Glomerular visceral epithelial cell (primary cell): Measurements from ENCODE around the gene PROSER3.

Experiments used
- DNase-seq: peaks from one replicate; pipeline ENCODE4 v3.0.0-alpha.2; 2016; ENCODE audit errors: extremely low spot score

PROSER3 gene

DNA sequence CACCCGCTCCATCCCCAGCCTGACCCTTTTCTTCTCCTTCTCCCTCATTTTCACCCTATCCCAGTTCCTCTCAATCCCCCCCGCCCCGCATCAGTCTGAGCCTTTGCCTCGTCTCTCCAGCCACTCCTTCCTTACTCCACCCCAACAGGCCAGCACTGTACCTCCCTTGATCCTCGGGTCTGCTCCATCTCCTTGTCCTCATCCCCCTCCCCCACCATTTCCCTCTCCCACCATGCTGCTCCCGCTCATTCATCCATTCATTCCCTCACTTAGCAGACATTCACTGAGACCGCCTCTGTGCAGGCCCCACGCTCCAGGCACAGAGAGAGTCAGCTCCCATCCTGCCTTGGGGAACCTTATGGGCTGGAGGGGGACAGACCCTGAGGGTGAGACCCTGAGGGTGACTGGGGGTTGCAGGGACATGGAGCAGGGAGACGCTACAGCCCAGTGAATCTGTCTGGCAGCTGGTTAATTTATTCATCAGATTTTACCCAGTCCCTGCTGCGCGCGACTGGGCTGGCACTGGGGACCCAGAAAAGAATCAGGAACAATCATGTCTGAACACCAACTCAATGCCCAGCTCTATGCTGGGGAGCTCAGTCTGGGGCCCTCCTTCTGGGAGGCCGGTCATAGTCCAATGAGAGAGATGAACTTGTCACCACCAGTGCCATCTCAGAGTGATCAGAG is 18.3 kb downstream of the PROSER3 start:
- no peak for DNase-seq

DNA sequence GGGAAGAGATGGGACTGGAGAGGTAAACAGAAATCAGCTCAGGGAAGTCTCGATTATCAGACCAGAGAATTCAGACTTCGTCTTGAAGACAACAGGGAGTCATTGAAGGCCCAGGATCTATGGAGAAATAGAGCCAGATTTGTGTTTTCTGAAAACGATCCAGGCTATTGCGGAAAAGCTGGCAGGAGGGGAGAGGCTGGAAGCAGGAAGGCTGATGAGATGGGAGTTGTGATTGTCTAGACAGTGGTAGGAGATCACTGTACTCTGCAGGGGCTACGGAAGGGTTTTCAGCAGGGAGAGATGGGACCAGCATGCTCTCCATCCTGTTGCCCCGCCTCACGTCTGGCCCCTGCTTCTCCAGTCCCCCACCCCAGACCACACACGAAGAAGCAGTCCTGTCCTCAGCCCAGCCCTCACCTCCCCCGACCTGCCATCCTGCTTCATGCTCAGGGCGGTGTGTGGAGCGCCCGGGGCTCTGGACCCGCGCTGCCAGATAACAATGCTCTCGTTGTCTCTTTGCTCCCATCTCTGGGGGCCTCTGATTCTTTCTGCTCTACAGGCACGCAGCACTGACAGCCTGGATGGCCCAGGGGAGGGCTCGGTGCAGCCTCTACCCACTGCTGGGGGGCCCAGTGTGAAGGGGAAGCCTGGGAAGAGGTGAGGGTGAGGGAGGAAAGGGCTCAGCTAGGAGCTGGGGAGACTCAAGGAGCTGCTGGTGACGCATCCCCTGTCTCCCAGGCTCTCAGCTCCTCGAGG is 19.3 kb downstream of the PROSER3 start:
- no peak for DNase-seq

DNA sequence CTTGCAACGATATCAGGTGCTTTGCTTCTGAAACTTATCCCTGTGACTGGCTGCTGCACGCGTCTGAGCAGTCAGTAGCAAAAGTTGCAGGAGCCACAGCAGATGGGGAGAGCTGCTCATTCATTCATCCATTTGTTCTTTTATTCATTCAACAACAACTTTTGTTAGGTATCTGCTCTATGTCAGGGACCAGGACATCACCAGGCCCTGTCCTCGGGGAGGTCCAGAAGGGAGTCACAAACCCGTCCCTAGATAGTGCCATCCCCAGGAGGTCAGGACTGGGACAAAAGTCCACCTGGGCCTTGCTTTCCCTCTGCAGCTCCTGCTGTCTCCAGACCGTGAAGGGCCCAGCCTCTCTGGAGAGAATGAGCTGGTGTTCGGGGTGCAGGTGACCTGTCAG is 20.0 kb downstream of the PROSER3 start:
- no peak for DNase-seq

DNA sequence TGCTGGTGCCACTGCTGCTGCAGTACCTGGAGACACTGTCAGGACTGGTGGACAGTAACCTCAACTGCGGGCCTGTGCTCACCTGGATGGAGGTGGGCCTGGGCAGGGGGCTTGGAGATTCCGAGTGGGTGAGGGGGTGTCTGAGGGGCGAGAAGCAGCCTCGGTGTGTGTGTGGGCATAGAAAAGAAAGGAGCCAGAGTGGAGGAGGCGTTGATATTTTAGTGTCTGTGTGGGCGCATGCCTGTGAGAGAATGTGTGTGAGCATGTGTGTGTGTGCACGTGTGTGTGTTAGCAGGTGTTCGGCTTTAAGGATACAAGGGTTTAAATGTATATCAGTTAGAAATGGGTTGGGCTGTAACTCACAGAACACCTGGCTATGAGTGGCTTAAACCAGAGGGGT is 21.1 kb downstream of the PROSER3 start:
- no peak for DNase-seq

DNA sequence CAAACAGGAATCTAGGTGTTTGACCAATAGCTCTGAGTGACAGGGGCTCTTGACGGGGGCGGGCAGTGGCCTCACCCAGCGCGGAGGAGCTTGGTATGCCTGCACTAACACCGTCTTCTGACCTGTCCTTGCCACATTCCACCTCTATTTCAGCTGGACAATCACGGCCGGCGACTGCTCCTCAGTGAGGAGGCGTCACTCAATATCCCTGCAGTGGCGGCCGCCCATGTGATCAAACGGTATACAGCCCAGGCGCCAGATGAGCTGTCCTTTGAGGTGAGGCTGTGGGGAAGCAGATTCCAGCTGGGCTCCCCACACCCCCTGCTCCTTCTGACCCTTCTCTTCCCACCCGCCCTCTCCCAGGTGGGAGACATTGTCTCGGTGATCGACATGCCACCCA is 22.1 kb downstream of the PROSER3 start:
- DNase-seq = no peak

DNA sequence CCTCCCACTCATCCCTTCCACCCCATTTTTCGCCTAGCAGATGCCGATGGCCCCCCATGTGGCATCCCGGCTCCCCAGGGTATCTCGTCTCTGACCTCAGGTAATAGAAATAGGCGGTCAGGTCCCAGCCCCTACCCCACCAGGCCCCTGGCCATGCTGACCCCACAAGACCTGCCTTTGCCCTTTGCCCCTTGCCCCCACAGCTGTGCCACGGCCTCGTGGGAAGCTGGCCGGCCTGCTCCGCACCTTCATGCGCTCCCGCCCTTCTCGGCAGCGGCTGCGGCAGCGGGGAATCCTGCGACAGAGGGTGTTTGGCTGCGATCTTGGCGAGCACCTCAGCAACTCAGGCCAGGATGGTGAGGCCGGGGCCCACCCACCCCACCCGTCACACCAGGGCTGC is 22.7 kb downstream of the PROSER3 start:
- no peak for DNase-seq

DNA sequence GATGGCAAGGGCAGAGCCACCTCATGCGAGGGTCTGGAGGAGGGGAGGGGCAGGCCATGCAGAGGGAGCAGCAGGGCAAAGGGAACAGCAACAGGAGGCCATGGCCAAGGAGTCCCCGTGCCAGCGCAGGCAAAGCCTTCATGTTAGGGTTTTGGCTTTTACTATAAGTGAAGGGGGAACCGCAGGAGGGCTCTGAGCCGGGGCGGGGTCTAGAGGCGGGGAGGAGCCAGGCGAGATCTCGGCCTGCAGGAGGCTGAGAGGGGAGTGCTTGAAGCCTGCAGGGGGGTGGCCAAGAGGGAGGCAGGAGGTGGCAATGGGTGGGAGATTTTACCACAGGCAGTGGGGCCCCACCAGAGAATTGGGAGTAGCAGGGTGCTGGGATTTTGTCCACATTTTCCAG is 23.7 kb downstream of the PROSER3 start:
- DNase-seq = no peak

DNA sequence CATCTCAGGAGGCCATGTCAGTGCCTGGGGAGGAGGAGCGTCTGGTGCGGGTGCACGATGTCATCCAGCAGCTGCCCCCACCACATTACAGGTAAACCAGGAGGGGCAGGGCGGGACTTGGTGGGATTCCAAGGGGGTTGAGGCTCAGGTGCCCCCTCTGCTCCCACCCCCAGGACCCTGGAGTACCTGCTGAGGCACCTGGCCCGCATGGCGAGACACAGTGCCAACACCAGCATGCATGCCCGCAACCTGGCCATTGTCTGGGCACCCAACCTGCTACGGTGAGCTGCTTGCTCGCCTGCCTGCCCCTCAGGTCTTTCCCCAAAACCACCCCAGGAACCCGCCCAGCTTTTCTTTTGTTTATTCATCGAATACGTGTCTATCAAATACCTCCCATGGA is 24.6 kb downstream of the PROSER3 start:
- DNase-seq = no peak

DNA sequence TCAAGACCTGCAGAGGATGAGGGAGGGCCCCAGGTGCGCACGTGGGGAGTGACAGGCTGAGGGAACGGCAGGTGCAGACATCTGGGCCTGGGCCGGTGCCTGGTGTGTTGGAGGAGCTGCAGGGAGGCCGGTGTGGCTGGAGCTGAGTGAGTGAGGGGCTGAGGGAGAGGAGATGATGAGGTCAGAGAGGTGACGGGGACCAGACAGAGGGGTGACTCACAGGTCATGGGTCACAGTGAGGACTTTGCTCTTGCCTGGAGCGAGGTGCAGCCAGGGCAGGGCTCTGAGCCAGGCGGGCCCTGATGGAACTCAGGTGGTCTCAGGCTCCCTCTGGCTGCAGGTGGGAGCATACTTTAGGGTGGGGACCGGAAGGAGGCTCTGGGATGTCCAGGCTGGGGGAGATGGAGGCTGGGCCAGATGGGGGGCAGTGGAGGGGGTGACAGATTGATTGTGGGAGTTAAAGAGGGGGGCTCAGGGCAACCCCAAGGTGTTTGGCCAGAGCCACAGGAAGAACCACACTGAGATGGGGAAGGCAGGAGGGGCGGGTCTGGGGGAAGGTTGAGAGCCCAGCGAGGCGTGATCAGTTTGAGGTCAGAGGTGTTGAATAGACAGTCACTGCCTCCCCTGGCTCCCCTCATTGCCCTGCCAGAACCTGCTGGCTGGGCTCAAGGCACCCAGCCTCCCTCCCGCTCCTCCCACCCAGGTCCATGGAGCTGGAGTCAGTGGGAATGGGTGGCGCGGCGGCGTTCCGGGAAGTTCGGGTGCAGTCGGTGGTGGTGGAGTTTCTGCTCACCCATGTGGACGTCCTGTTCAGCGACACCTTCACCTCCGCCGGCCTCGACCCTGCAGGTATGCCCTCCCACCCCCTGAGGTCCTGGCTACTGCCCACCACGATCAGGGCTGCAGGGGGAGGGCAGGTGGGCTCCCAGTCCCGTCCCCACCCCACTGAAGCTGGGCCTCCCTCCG is 25.8 kb downstream of the PROSER3 start:
- no peak for DNase-seq

DNA sequence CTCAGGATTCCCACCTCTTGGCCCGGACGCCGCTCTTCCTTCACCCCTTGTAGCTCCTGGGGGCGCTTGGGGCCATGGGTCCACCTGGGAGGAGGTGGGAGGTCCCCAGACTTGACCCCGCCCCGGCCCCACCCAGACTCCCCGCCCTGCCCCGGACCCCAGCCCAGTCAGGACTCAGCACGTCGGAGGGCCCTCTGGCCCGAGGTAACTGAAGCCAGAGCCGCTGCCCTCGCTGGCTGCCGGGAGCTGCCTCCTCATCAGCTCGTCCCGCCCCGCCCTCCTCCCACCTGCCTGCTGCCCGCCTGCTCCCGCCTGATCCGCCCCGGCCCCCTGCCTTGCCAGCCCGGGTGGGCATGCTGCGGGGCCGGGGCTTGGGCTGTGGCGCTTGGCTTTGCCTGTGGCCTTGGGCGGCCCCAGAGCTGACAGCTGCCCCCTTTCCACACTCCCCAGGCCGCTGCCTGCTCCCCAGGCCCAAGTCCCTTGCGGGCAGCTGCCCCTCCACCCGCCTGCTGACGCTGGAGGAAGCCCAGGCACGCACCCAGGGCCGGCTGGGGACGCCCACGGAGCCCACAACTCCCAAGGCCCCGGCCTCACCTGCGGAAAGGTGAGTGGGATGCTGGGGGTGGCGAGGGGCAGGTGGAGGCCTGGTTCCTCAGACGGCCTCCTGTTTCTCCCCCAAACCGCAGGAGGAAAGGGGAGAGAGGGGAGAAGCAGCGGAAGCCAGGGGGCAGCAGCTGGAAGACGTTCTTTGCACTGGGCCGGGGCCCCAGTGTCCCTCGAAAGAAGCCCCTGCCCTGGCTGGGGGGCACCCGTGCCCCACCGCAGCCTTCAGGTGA is 26.7 kb downstream of the PROSER3 start:
- DNase-seq = no peak

DNA sequence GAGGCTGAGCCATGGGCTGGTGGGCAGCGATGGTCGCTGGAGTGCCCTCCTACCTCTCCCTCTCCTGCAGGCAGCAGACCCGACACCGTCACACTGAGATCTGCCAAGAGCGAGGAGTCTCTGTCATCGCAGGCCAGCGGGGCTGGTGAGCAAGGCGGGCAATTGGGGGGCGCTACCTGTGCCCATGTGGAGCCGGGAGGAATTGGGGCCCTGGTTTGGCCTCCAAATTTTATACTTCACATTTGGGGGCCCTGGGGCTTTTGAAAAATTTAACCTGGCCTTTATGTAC is 27.3 kb downstream of the PROSER3 start:
- DNase-seq = no peak

DNA sequence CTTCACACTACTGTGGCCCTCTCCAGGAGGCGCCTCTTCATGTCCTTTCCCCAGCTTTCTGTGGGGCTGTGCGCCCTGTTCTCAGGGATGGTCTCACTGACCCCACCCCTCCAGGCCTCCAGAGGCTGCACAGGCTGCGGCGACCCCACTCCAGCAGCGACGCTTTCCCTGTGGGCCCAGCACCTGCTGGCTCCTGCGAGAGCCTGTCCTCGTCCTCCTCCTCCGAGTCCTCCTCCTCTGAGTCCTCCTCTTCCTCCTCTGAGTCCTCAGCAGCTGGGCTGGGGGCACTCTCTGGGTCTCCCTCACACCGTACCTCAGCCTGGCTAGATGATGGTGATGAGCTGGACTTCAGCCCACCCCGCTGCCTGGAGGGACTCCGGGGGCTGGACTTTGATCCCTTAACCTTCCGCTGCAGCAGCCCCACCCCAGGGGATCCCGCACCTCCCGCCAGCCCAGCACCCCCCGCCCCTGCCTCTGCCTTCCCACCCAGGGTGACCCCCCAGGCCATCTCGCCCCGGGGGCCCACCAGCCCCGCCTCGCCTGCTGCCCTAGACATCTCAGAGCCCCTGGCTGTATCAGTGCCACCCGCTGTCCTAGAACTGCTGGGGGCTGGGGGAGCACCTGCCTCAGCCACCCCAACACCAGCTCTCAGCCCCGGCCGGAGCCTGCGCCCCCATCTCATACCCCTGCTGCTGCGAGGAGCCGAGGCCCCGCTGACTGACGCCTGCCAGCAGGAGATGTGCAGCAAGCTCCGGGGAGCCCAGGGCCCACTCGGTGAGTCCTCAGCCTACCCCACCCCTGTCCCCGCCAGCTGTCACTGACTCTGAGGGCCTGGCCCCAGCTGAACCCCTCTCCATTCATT is 28.6 kb downstream of the PROSER3 start:
- DNase-seq = no peak

DNA sequence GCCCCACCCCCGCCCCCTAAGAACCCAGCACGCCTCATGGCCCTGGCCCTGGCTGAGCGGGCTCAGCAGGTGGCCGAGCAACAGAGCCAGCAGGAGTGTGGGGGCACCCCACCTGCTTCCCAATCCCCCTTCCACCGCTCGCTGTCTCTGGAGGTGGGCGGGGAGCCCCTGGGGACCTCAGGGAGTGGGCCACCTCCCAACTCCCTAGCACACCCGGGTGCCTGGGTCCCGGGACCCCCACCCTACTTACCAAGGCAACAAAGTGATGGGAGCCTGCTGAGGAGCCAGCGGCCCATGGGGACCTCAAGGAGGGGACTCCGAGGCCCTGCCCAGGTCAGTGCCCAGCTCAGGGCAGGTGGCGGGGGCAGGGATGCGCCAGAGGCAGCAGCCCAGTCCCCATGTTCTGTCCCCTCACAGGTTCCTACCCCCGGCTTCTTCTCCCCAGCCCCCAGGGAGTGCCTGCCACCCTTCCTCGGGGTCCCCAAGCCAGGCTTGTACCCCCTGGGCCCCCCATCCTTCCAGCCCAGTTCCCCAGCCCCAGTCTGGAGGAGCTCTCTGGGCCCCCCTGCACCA is 29.3 kb downstream of the PROSER3 start:
- no peak for DNase-seq

DNA sequence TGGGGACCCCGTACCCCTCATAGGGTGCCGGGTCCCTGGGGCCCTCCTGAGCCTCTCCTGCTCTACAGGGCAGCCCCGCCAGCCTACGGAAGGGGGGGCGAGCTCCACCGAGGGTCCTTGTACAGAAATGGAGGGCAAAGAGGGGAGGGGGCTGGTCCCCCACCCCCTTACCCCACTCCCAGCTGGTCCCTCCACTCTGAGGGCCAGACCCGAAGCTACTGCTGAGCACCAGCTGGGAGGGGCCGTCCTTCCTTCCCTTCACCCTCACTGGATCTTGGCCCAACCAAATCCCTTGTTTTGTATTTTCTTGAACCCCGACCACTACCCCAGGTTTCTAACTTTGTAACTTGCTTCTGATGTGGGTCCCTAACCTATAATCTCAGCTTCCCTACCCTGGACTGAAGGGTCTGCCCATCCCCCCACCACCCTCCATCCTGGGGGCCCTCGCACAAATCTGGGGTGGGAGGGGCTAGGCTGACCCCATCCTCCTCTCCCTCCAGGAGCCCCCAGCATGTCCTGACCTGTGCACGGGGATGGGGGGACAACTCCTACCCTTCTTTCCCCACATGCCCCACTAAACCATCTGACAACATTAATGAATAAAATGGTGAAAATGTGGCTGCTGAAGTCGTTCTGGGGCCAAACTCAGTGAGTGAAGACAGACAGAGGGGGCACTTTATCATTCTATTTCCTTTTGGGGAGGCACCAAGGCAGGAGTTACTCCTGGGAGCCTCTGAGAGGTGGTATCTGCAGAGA is 30.4 kb downstream of the PROSER3 start:
- DNase-seq = no peak

DNA sequence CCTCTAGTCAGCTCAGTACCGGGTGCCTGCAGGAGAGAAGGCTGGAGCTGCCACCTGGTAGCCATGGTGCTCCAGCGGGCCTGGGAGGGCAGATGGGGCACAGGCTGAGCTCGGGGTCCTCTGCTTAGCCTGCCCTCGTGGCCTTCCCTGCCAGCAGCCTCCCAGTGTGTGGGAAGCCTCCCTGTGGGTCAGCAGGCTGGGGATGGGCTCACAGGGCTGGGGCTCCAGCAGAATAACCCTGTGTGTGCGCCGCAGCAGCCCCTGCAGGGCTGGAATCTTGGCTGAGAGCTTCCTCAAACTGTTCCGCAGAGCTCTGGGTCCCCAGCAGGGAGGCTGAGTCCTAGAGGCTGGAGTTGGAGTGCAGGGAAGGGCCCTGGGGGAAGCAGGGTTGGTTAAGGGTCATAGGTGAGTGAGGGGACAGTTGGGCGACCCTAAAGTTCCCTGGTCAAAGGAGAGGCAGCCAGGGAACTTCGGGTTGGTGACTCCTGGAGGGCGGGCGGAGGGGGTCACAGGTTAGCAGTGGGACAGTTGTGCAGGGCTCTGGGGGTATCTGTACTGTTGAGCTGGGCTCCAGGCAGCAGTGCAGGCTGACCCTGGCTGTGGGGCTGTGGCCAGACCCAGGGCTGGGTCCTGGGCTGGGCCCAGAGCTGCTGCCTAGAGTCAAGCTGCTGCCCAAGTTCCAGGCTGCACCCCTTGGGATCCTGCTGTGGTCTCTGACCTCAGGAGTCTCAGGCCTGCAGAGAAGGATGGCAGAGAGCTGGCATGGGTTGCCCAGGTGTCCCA is 31.4 kb downstream of the PROSER3 start:
- DNase-seq = no peak

DNA sequence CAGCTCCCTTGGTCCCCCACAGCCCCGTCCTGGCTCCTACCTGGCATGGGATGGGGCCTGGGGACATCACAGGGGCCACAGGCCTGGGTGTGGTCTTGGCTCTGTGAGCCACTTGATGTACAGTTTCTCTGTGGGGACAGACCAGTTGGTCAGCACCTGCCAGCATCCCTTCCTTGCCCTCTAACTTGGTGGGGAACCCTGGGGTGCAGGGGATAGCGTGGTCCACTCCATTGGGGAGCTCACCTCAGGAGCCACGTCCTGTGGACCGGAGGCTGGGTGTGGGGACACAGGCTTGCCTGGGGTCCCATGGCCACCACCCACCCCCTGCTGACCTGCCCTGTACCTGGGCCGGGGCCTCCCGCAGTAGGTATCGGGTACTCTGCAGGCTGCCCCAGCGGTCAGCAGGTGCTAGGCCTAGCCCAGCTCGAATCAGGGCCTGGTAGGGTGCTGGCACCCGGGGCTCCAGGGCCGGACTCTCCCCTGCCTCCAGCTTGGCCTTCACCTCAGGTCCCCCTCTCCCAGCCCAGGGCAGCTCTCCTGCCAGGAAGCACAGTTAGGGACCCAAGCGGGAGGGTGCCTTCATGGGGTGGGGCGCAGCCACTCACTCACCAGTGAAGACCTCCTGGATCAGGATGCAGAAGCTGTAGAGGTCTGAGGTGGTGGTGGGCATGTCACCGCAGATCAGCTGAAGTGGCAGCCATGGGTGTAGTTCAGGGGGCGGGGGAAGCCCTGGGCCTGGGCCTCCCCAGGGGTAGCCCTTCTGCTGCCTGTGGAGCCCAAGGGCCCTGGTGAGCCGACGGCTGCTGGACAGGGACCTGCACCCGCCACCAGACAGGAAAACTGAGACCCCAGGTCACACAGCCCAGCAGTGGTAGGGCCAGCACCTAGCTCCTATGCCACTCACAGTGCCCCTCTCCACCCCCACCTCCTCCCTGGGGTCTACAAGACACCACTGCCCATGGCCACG is 32.3 kb downstream of the PROSER3 start:
- no peak for DNase-seq

DNA sequence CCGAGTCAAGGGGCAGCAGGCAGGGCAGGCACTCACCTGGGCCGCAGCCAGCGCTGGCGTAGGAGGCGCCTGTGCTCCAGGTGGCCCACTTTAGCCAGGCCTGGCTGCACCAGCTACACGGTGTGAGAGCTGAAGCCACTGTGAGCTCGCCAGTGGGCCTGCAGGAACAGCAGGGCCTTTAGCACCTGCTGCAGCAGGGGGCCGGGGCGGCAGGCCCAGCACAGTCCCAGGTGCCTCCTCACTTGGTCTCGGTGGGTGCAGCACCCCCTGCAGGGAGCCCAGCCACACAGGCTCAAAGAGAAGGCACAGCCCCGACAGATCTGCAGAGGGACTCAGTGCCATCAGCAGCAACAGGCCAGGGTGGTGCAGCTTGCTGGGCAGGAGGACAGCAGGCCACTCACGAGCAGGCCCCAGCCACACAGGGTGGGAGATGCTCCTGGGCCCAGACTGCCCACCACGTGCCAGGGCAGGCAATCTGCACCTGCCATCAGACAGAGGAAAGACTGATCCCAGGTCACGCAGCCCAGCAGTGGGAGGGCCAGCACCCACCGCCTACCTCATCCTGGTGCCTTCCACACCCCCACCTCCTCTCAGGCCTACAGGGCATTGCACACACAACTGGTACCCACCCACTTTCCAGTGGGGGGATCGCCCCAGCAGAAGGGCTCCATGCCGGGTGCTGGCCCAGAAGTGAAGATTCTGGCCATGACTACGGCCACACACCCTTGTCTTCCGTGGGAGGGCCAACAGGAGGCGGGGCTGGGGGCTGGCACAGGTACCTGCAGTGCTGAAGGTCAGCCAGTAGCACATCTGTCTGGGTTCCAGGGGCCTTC is 33.2 kb downstream of the PROSER3 start:
- no peak for DNase-seq
